Measurements from ENCODE around the gene MICA. TPM values are rescaled to one million over a fixed set of nuclear protein-coding genes. Genes with fewer than 3 reads are reported as not detected.

MICA gene
- total RNA-seq, result 44.8 and 58.8 TPM in 2 replicates

DNA sequence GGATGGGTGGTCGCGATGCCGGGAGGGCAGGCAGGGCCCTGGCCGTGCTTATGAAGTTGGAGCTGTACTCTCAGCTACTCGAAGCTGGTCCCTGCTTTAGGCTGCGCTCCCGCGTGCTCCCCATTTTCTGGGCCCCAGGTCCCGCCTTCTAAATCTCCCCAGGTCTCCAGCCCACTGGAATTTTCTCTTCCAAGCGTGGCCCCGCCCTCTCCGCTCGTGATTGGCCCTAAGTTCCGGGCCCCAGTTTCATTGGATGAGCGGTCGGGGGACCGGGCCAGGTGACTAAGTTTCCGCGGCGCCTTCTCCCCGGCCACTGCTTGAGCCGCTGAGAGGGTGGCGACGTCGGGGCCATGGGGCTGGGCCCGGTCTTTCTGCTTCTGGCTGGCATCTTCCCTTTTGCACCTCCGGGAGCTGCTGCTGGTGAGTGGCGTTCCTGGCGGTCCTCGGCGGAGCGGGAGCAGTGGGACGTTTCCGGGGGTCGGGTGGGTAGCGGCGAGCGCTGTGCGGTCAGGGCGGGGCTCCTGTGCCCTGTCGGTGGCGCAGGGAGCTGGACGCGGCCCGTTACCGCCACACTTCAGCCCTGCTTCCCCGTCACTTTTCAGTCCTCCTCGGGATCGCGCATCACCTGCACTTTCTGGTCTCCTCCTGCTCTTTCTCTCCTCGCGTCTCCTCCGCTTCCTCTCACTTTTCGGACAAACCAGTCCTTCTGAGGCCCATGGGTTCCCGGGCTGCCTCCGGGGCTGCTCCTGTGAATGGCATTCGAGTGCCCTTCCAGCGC, at the start of gene MICA:
Gene MICA, plus strand, starts transcription at position 313 of the 778 bp plus-strand sequence. Its CDS starts 38 bp downstream, at position 351.

GRCh38 chr6:31356946-31357466, 46.4 kb upstream of the MICA start, which contains the start of gene HLA-B:
Gene HLA-B, minus strand, starts transcription at chr6:31357179. Its CDS starts 21 bp downstream, at chr6:31357158.

Other genes starting within 250 kb of the MICA start
- gene CCHCR1, start 245.8 kb upstream of the MICA start, total RNA-seq, result 12.5 and 15.0 TPM in 2 replicates
- 1.7 and 2.1 TPM in 2 replicates for gene TCF19, start 245.0 kb upstream of the MICA start, total RNA-seq
- gene POU5F1, start 232.9 kb upstream of the MICA start, total RNA-seq, result 0.50 and 0.68 TPM in 2 replicates
- 77.9 and 406 TPM in 2 replicates for gene HLA-C, start 131.5 kb upstream of the MICA start, total RNA-seq
- 42.4 and 230 TPM in 2 replicates for gene HLA-B, start 46.4 kb upstream of the MICA start, total RNA-seq
- 3.7 and 5.8 TPM in 2 replicates for gene MICB, start 94.5 kb downstream of the MICA start, total RNA-seq
- not detected in 2 replicates for gene MCCD1, start 125.4 kb downstream of the MICA start, total RNA-seq
- 205 and 333 TPM in 2 replicates for gene DDX39B, start 138.4 kb downstream of the MICA start, total RNA-seq
- 0.28 and 0.34 TPM in 2 replicates for gene ATP6V1G2, start 143.0 kb downstream of the MICA start, total RNA-seq
- gene NFKBIL1, start 144.0 kb downstream of the MICA start, total RNA-seq, result 25.8 and 52.3 TPM in 2 replicates
- gene LTA, start 168.7 kb downstream of the MICA start, total RNA-seq, result not detected in 2 replicates
- gene TNF, start 172.0 kb downstream of the MICA start, total RNA-seq, result under 0.01 and 0.07 TPM in 2 replicates
- not detected in 2 replicates for gene LTB, start 178.8 kb downstream of the MICA start, total RNA-seq
- not detected in 2 replicates for gene LST1, start 182.7 kb downstream of the MICA start, total RNA-seq
- gene NCR3, start 189.4 kb downstream of the MICA start, total RNA-seq, result not detected in 2 replicates
- gene AIF1, start 211.6 kb downstream of the MICA start, total RNA-seq, result not detected in 2 replicates
- 32.1 and 73.3 TPM in 2 replicates for gene PRRC2A, start 217.1 kb downstream of the MICA start, total RNA-seq
- 120 and 174 TPM in 2 replicates for gene BAG6, start 249.1 kb downstream of the MICA start, total RNA-seq

All from nasal cavity respiratory epithelium epithelial cell of viscerocranial mucosa (primary cell).